HEK293 (cell line): ENCODE data around the gene RASSF3.

ENCODE experiments used
- CTCF ChIA-PET: fragments of 350-600 bp; formaldehyde crosslinking; extraction: SDS; loops from one replicate; lab custom pipeline; 2021; ENCODE audit warnings: antibody characterized with exemption; lab: Yijun Ruan, JAX
- POLR2A ChIA-PET: fragments of 300-600 bp; formaldehyde crosslinking; extraction: SDS; loops from one replicate; lab custom pipeline; 2020; ENCODE audit warnings: antibody characterized with exemption, inconsistent platforms; lab: Yijun Ruan, JAX
- H3K27ac ChIP-seq: fragments of 200-500 bp; sonication (Bioruptor generic); 2 replicates; pipeline ENCODE4 v1.5.1; 2014; ENCODE audit warnings: low read depth, low read length, control low read depth, inconsistent platforms; ENCODE audit errors: extremely low read depth
- H3K36me3 ChIP-seq, 2 experiments: fragments of 200-500 bp in 1 of 2; sonication (Bioruptor generic) in 1 of 2; 1 replicate in 1 of 2; 2 replicates in 1 of 2; pipeline ENCODE4 v1.5.1; 2014 to 2017; ENCODE audit warnings: inconsistent platforms in 2 of 2, low read length in 2 of 2; ENCODE audit not compliant: control insufficient read depth in 2 of 2, insufficient read depth in 1 of 2
- H3K4me1 ChIP-seq: fragments of 200-500 bp; sonication (Bioruptor generic); 2 replicates; pipeline ENCODE4 v1.5.1; 2014; ENCODE audit warnings: mild to moderate bottlenecking, low read length, inconsistent platforms; ENCODE audit not compliant: control insufficient read depth, insufficient read depth
- H3K4me3 ChIP-seq: 2 replicates; pipeline ENCODE4 v1.5.1; 2011; ENCODE audit warnings: low read depth, mild to moderate bottlenecking, control low read depth, low read length, moderate library complexity
- H3K9me3 ChIP-seq: fragments of 200-500 bp; sonication (Bioruptor generic); 2 replicates; pipeline ENCODE4 v1.5.1; 2014; ENCODE audit warnings: low read depth, low read length, inconsistent platforms; ENCODE audit not compliant: control insufficient read depth, insufficient read depth
- REPIN1 ChIP-seq: fragments of 450-650 bp; formaldehyde crosslinking; IDR thresholded peaks from 2 replicates; pipeline ENCODE4 v1.5.1; 2017; ENCODE audit warnings: missing biosample characterization, missing genetic modification characterization, low read depth
- WT1 ChIP-seq: fragments of 450-650 bp; formaldehyde crosslinking; IDR thresholded peaks from 2 replicates; pipeline ENCODE4 v1.5.1; 2016; ENCODE audit warnings: missing biosample characterization, missing genetic modification characterization
- ZFHX2 ChIP-seq: fragments of 450-650 bp; formaldehyde crosslinking; conservative IDR thresholded peaks from 2 replicates; pipeline ENCODE4 v1.5.1; 2016; ENCODE audit warnings: missing biosample characterization, missing genetic modification characterization
- ZFP69B ChIP-seq: fragments of 450-650 bp; formaldehyde crosslinking; IDR thresholded peaks from 2 replicates; pipeline ENCODE4 v1.5.1; 2016; ENCODE audit warnings: missing biosample characterization, missing genetic modification characterization
- ZNF2 ChIP-seq: fragments of 450-650 bp; formaldehyde crosslinking; IDR thresholded peaks from 2 replicates; pipeline ENCODE4 v1.5.1; 2016; ENCODE audit warnings: missing biosample characterization, missing genetic modification characterization
- ZNF280C ChIP-seq: fragments of 450-650 bp; formaldehyde crosslinking; IDR thresholded peaks from 2 replicates; pipeline ENCODE4 v1.5.1; 2016; ENCODE audit warnings: missing biosample characterization, missing genetic modification characterization
- ZNF341 ChIP-seq: fragments of 450-650 bp; formaldehyde crosslinking; IDR thresholded peaks from 2 replicates; pipeline ENCODE4; 2016; ENCODE audit warnings: low read depth, missing biosample characterization, missing genetic modification characterization
- ZNF501 ChIP-seq: fragments of 450-650 bp; formaldehyde crosslinking; IDR thresholded peaks from 2 replicates; pipeline ENCODE4 v1.5.1; 2016; ENCODE audit warnings: missing biosample characterization, missing genetic modification characterization
- ZNF571 ChIP-seq: fragments of 450-650 bp; formaldehyde crosslinking; IDR thresholded peaks from 2 replicates; pipeline ENCODE4 v1.5.0; 2017; ENCODE audit warnings: missing biosample characterization, missing genetic modification characterization
- ZNF658 ChIP-seq: fragments of 450-650 bp; formaldehyde crosslinking; IDR thresholded peaks from 2 replicates; pipeline ENCODE4; 2016; ENCODE audit warnings: missing biosample characterization, missing genetic modification characterization
- ZNF660 ChIP-seq: fragments of 450-650 bp; IDR thresholded peaks from 2 replicates; pipeline ENCODE4 v1.5.1; 2018; ENCODE audit warnings: missing biosample characterization, mild to moderate bottlenecking, missing genetic modification characterization
- ZSCAN16 ChIP-seq: fragments of 450-650 bp; formaldehyde crosslinking; IDR thresholded peaks from 2 replicates; pipeline ENCODE4 v1.5.1; 2016; ENCODE audit warnings: missing biosample characterization, missing genetic modification characterization
- ZSCAN23 ChIP-seq: fragments of 450-650 bp; formaldehyde crosslinking; IDR thresholded peaks from 2 replicates; pipeline ENCODE4 v1.5.1; 2016; ENCODE audit warnings: missing biosample characterization, missing genetic modification characterization
- TF ChIP-seq, protein P1 (sequence below): fragments of 450-650 bp; formaldehyde crosslinking; IDR thresholded peaks from 2 replicates; pipeline ENCODE4 v1.5.1; 2017; ENCODE audit warnings: missing biosample characterization, missing genetic modification characterization
- TF ChIP-seq, protein P2 (sequence below): fragments of 450-650 bp; formaldehyde crosslinking; IDR thresholded peaks from 2 replicates; pipeline ENCODE4 v1.5.1; 2016; ENCODE audit warnings: missing biosample characterization, missing genetic modification characterization
- TF ChIP-seq, protein P3 (sequence below): fragments of 450-650 bp; formaldehyde crosslinking; IDR thresholded peaks from 2 replicates; pipeline ENCODE4 v1.5.1; 2016; ENCODE audit warnings: missing biosample characterization, missing genetic modification characterization

The RASSF3 gene

DNA sequence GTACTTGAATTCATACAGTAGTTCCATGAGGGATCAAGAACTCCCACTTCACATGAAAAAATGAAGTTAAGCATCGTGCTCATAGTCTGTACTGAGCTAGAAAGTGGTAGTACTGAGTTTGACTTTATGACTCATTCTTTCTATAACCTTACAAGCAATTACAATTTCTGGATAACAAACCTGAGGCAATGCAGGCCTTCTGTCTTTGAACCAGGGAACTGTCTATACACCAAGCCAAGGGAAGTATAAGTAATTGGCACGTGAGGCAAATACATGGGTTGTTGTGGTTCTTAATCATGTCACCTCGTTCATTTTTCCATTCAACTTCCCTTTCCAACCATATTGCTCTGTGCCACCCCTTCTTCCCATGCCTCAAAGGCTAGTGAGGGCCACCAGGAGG, 132.1 kb downstream of the RASSF3 start (continued):
- TF ChIP-seq ZNF280C (no peak), ZFP69B (no peak), ZNF341 (tag by site-specific recombination) (no peak)

- ChIA-PET CTCF (interaction anchor here (0.8 to 1.1 kb wide), 2 partner anchors 45 to 47 kb away, joined by 3 read pairs; no protein-coding TSS in a partner anchor), POLR2A (no interaction called here)
- Histone ChIP-seq H3K36me3 (peaks cover 12 to 87% of the 10 kb centered on the region in 2 experiments), H3K4me1 (no peaks in the 10 kb centered on the region), H3K4me3 (no peak overlapping the region), H3K9me3 (no peaks in the 10 kb centered on the region), H3K27ac (no peak overlapping the region)
- TF ChIP-seq ZFHX2 (no peak), ZNF501 (tag by site-specific recombination) (no peak), ZSCAN23 (tag by site-specific recombination) (no peak), ZNF571 (tag by site-specific recombination) (no peak), REPIN1 (tag by site-specific recombination) (no peak), WT1 (tag by site-specific recombination) (no peak), ZNF2 (tag by site-specific recombination) (no peak), ZNF658 (no peak), ZNF660 (tag by site-specific recombination) (no peak), ZSCAN16 (tag by site-specific recombination) (no peak)
- TF ChIP-seq, protein P1, sequence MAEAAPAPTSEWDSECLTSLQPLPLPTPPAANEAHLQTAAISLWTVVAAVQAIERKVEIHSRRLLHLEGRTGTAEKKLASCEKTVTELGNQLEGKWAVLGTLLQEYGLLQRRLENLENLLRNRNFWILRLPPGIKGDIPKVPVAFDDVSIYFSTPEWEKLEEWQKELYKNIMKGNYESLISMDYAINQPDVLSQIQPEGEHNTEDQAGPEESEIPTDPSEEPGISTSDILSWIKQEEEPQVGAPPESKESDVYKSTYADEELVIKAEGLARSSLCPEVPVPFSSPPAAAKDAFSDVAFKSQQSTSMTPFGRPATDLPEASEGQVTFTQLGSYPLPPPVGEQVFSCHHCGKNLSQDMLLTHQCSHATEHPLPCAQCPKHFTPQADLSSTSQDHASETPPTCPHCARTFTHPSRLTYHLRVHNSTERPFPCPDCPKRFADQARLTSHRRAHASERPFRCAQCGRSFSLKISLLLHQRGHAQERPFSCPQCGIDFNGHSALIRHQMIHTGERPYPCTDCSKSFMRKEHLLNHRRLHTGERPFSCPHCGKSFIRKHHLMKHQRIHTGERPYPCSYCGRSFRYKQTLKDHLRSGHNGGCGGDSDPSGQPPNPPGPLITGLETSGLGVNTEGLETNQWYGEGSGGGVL, result no peak
- TF ChIP-seq, protein P2, sequence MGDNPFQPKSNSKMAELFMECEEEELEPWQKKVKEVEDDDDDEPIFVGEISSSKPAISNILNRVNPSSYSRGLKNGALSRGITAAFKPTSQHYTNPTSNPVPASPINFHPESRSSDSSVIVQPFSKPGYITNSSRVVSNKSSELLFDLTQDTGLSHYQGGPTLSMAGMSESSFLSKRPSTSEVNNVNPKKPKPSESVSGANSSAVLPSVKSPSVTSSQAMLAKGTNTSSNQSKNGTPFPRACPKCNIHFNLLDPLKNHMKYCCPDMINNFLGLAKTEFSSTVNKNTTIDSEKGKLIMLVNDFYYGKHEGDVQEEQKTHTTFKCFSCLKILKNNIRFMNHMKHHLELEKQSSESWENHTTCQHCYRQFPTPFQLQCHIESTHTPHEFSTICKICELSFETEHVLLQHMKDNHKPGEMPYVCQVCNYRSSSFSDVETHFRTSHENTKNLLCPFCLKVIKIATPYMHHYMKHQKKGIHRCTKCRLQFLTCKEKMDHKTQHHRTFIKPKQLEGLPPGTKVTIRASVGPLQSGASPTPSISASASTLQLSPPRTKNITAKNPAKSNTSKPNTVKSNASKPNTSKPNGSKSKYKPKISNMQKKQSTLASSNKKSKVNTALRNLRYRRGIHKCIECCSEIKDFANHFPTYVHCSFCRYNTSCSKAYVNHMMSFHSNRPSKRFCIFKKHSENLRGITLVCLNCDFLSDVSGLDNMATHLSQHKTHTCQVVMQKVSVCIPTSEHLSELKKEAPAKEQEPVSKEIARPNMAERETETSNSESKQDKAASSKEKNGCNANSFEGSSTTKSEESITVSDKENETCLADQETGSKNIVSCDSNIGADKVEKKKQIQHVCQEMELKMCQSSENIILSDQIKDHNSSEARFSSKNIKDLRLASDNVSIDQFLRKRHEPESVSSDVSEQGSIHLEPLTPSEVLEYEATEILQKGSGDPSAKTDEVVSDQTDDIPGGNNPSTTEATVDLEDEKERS (tag by site-specific recombination), result no peak
- TF ChIP-seq, protein P3, sequence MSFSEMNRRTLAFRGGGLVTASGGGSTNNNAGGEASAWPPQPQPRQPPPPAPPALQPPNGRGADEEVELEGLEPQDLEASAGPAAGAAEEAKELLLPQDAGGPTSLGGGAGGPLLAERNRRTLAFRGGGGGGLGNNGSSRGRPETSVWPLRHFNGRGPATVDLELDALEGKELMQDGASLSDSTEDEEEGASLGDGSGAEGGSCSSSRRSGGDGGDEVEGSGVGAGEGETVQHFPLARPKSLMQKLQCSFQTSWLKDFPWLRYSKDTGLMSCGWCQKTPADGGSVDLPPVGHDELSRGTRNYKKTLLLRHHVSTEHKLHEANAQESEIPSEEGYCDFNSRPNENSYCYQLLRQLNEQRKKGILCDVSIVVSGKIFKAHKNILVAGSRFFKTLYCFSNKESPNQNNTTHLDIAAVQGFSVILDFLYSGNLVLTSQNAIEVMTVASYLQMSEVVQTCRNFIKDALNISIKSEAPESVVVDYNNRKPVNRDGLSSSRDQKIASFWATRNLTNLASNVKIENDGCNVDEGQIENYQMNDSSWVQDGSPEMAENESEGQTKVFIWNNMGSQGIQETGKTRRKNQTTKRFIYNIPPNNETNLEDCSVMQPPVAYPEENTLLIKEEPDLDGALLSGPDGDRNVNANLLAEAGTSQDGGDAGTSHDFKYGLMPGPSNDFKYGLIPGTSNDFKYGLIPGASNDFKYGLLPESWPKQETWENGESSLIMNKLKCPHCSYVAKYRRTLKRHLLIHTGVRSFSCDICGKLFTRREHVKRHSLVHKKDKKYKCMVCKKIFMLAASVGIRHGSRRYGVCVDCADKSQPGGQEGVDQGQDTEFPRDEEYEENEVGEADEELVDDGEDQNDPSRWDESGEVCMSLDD (tag by site-specific recombination), result no peak
Observed at GRCh38 chr12:64743206-64743605, 132.9 kb downstream of the RASSF3 start.
